Activated T-cell treated with anti-CD3 and anti-CD28 coated beads for 48 hours (primary cell): ENCODE measurements around the gene NEUROD4.

Source experiments
- DNase-seq: peaks from one replicate; pipeline ENCODE4 v3.0.0-alpha.2; 2020; ENCODE audit warnings: low read depth

NEUROD4 gene

GRCh38 chr12:54997929-54998522 is 21.7 kb upstream of the NEUROD4 start:
- DNase-seq: no peak

- no peak for DNase-seq
Observed at GRCh38 chr12:54998958-54999510, 20.7 kb upstream of the NEUROD4 start.

DNA sequence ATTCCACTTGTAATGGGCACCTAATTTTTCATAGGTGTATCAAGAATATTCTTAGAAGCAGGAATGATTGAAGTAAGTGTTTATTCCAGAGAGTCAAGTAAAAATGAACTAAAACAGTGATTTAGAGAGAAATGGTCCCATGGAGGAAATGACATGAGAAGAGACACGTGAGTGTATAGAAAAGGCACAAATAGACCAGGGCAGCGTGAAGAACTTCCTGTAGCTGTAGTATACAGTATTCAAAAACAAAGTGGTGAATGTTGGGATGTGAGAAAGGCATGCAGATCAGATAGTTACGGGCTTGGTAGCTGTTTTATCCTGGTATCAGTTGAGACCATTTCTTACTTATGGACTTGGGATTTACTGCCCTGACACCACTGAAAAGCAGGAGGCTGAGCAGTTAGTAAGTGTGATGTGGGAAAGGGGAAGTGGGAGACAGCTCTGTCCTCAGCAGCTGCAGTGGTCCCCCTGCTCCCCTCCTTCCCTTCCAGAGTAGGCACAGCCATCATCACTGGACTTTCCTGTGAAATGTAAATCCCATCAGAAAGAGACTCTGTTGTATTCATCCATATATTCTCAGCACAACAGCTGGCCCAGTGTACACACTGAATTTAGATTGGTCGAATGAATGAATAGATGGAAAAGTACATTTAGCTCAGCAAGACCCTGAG is 18.4 kb upstream of the NEUROD4 start:
- no peak for DNase-seq

- DNase-seq: no peak
Observed at GRCh38 chr12:55002355-55002754, 17.4 kb upstream of the NEUROD4 start.

DNA sequence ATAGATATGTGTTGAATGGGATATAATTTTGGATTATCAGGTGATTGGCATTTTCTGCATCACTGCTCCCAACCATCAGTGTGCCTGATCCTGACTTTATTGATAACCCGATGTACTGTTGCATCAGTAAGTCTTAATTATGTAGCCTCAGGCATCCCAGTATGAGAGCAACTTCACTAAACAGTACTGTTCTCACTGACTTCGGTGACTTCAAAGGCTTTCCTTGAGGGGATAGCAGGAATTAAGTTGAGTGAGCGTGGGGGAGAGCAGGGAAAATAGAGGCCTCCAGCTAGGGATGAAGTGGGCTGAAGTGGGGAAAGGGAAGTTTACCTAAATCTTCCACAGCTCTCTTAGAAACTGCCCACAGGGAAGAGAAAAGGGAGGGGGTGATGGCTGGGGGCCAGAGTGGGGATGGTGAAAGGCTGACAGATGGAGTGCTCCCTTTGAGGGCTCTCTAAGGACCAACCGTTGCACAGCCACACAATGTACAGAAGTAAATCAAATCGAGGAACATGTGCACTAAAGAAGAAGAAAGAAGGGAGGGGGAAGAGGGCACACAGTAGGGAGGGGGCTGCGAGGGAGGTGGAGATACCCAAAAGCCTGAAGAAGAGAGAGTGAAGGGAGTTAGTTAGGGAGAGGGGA is 10.7 kb upstream of the NEUROD4 start:
- no peak for DNase-seq

DNA sequence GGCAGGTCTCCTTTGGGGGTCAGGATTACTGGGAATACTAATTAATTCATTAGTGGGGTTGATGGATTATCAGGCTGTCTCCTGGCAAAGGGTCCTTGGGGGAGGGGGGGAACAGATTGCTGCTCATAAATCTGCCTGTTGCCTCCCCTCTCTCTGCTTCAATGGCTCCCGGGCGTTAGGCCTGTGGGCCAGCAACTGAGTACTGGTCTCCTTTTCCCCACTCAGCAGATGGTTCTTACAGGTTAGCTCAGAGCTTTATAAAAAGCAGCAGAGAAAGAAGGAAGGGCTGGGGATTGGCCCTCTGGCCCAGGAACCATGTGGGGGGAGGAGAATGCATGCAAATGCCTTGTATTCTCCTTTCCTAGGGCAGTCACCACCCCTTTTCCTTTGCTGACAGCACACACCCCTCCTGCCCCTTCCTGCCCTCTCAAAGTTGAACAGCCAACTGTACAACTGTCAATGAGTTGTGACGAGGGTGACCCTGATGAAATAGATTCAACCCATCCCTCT is 2.3 kb upstream of the NEUROD4 start:
- DNase-seq: no peak

DNA sequence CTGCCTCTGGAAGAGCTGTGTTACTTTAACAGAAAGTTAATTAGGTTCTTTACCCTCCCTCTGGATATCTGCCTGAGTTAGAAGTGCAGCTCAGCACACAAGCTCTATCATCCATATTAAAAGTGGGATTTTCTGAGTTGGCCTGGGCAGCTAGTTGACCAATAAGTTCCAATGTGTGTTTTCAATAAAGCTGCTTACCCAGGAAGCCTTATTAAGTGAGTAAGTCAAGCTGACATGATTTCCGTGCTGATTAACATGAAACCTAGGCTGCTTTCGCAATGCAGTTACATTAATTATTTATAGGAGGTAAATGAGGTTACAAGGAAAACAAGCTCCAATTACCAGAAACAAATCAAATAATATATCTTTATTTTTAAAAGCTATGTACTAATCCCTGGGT is 4.8 kb downstream of the NEUROD4 start:
- no peak for DNase-seq

GRCh38 chr12:55025508-55025907 is 5.7 kb downstream of the NEUROD4 start:
- DNase-seq: no peak

GRCh38 chr12:55034218-55034617 is 14.4 kb downstream of the NEUROD4 start:
- DNase-seq: no peak

- no peak for DNase-seq
Observed at GRCh38 chr12:55036326-55037115, 16.7 kb downstream of the NEUROD4 start.

- no peak for DNase-seq
Observed at GRCh38 chr12:55037351-55037987, 17.7 kb downstream of the NEUROD4 start.

GRCh38 chr12:55039395-55040354 is 19.9 kb downstream of the NEUROD4 start:
- no peak for DNase-seq

DNA sequence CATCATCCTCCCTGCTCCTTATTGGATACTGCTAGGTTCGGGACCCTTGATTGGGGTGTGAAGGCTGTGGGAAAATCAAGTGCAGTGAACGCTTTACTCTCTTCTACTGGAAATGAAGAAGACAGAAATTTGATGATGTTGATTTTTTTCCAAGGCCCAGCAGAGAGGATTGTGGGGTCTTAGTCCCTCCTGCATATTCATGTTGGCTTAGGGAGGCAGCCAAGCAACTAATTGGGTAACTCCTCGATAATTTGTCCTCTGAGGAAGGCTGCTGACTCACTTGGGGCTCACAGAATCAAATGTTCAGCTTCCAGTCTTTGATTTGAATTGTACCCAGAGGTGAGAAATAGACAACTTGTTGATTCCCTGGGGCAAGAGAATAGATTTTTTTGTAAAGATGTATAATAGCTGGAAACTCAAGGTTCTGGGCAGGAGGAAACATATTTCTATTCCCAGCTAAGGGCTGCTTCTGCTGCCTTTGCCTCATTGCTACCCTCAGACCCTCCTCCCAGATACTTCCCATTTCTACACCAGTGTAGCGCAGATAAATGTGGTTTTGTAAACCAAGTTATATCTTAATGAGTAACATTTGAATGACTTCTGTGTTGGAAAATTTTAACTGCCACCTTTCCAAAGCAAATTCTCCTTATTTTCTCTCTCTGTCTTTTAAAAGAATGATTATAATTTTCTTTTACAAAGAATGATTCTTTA is 21.7 kb downstream of the NEUROD4 start:
- DNase-seq: no peak

GRCh38 chr12:55043542-55043941 is 23.8 kb downstream of the NEUROD4 start:
- no peak for DNase-seq

DNA sequence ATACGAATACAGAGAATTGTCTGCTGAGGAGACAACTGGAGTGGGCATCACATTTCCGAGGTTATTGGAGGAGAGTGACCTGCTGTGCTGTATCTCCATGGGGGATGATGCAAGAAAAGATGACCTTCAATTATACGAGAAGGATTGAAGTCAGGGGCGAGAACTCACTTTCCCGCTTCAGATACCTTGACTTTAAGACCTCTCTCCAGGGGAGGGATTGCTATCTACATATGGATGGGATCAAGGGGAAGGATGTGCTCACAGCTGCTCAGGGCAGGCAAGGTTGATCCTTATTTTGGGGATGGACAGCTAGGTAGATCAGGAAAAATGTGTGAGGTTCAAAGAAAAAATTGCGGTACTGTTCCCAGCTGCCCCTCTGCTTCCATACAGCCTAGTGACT is 24.4 kb downstream of the NEUROD4 start:
- DNase-seq: no peak

- no peak for DNase-seq
Observed at GRCh38 chr12:55049676-55050075, 29.9 kb downstream of the NEUROD4 start.

- no peak for DNase-seq
Observed at GRCh38 chr12:55051197-55051947, 31.6 kb downstream of the NEUROD4 start.

DNA sequence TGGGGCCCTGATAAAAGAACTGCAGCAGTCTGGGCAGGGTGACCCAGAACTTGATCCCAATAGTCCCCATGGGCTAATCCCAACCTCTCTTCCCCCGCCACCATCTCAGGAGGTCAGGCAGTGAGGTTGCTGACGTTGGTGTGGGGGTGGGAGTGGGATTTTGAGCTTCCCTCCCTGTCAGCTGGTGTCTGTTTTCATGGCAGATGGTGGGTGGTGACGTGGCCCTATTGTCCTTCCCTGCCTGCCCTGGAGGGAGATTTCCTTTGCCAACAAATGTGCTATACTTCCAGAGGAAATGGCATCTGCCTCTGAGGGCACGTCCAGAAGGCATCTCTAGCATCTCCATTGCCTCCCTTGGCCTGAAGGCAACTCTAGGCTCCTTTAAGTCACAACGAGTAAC is 37.7 kb downstream of the NEUROD4 start:
- no peak for DNase-seq

DNA sequence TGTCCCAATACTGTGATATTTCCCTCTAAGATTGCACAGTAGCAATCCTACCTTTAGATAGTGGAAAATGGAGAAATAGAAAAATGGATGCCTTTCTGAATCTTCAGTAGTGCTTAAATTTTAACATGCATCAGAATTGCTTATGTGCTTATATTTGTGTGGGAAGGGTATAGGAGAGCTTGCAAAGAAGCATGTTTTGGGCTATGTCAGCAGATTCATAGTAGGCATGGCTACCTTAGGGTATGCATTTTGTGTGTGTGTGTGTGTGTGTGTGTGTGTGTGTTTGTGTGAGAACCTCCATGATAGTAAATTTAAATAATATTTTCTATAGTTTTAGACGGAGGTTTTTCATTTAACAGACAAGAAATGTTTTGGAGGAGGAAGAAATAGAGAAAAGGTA is 38.3 kb downstream of the NEUROD4 start:
- no peak for DNase-seq
